ENCODE data around the gene PKD2L1. TPM values are rescaled to one million over a fixed set of nuclear protein-coding genes. Genes with fewer than 3 reads are reported as not detected.

Gene PKD2L1
- total and polyA plus RNA-seq, 7 donors: not detected

GRCh38 chr10:100356067-100357017 lies 26.3 kb upstream of the PKD2L1 start:
- Histone ChIP-seq H3K27ac (no peak overlapping the region), H3K4me1 (peaks cover 11% of the 10 kb centered on the region), H3K27me3 (ENCODE audit: insufficient read depth in 3 of 3, low read length in 2 of 3) (peaks cover 0 to 3% (median 0%) of the 10 kb centered on the region in 3 donors), H3K9me3 (no peaks in the 10 kb centered on the region), H3K36me3 (ENCODE audit: insufficient read depth in 1 of 2, low read depth in 1 of 2) (no peaks in the 10 kb centered on the region), H3K4me3 (no peak overlapping the region)
- 86 to 90% (median 89%) methylated on average over 14 of the region's 14 CpGs for WGBS, 3 donors
- intact Hi-C loops (cut with DNase I): no loop called here
- DNase-seq (no peak), ATAC-seq (no peak)
- TF ChIP-seq CTCF (IDR thresholded peaks at IDR 0.05): no peak

- WGBS, 3 donors: 92 to 97% (median 96%) methylated on average over 4 of the region's 4 CpGs
Observed at GRCh38 chr10:100355086-100355485, 25.1 kb upstream of the PKD2L1 start.

GRCh38 chr10:100353770-100354485 lies 23.9 kb upstream of the PKD2L1 start:
- no peaks in the 10 kb centered on the region for H3K9me3 ChIP-seq
- peaks cover 0 to 25% (median 4%) of the 10 kb centered on the region in 3 donors for H3K27me3 ChIP-seq (ENCODE audit: insufficient read depth in 3 of 3, low read length in 2 of 3)
- H3K4me3 ChIP-seq: no peak overlapping the region
- intact Hi-C loops (cut with DNase I): no loop called here
- TF ChIP-seq CTCF (IDR thresholded peaks at IDR 0.05): no peak
- WGBS, 3 donors: 89 to 95% (median 91%) methylated on average over 6 of the region's 6 CpGs
- H3K4me1 ChIP-seq: peaks cover 3% of the 10 kb centered on the region
- H3K36me3 ChIP-seq (ENCODE audit: insufficient read depth in 1 of 2, low read depth in 1 of 2): no peaks in the 10 kb centered on the region
- ATAC-seq (no peak), DNase-seq (no peak)
- no peak overlapping the region for H3K27ac ChIP-seq

More at GRCh38 chr10:100355086-100355485, 25.1 kb upstream of the PKD2L1 start:
- intact Hi-C loops (cut with DNase I): no loop called here
- H3K4me3 ChIP-seq: no peak overlapping the region
- no peak overlapping the region for H3K27ac ChIP-seq
- ATAC-seq: no peak
- H3K27me3 ChIP-seq (ENCODE audit: insufficient read depth in 3 of 3, low read length in 2 of 3): peaks cover 0 to 15% (median 0%) of the 10 kb centered on the region in 3 donors
- DNase-seq: no peak
- H3K4me1 ChIP-seq: peaks cover 10% of the 10 kb centered on the region
- H3K36me3 ChIP-seq (ENCODE audit: insufficient read depth in 1 of 2, low read depth in 1 of 2): no peaks in the 10 kb centered on the region
- H3K9me3 ChIP-seq: no peaks in the 10 kb centered on the region
- no peak for TF ChIP-seq CTCF (IDR thresholded peaks at IDR 0.05)

GRCh38 chr10:100350914-100351485 lies 21.0 kb upstream of the PKD2L1 start:
- Histone ChIP-seq H3K36me3 (ENCODE audit: insufficient read depth in 1 of 2, low read depth in 1 of 2) (no peaks in the 10 kb centered on the region), H3K27ac (no peak overlapping the region)

More at GRCh38 chr10:100350914-100351485, 21.0 kb upstream of the PKD2L1 start:
- Histone ChIP-seq H3K4me1 (peaks cover 4% of the 10 kb centered on the region), H3K27me3 (ENCODE audit: insufficient read depth in 3 of 3, low read length in 2 of 3) (peaks cover 3 to 54% (median 15%) of the 10 kb centered on the region in 3 donors), H3K4me3 (no peak overlapping the region), H3K9me3 (no peaks in the 10 kb centered on the region)
- WGBS, 3 donors: 91 to 93% (median 93%) methylated on average over 5 of the region's 5 CpGs
- no peak for DNase-seq
- no peak for ATAC-seq
- intact Hi-C loops (cut with DNase I): no loop called here
- no peak for TF ChIP-seq CTCF (IDR thresholded peaks at IDR 0.05)

Data from psoas muscle (tissue), 8 donors.